ENCODE results near the gene VPS72.

Gene VPS72

GRCh38 chr1:151184211-151184610, 5.8 kb downstream of the VPS72 start:
- DNase-seq = no peak

GRCh38 chr1:151176514-151177045, 13.4 kb downstream of the VPS72 start:
- no peak for DNase-seq

GRCh38 chr1:151175863-151176262, 14.1 kb downstream of the VPS72 start, which contains the start of gene TMOD4:
TMOD4 (minus strand) TSS chr1:151175981; CDS start chr1:151174875, 1,106 bp downstream.
- peak; percentile 28 to 37 for DNase-seq

- DNase-seq = no peak
These were observed 14.8 kb downstream of the VPS72 start for GRCh38 chr1:151175041-151175741.

DNA sequence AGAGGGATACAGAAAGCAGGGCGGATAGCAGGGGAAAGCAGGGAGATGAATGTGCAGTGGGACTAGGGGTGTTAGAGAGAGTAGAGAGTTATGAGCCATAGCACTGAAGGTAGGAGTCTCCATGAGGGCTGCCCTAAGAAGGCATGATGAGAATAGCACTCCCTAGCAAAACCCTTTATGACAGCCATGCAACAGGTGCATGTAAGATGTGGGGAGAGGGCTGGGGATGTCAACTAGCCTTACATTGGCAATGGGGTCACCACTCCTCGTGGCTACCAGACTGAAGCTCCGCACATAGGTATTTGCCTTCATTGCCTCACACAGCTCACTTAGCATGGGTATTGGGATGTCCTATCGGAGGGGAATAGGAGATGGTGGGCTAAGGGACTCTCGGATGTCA, 18.8 kb downstream of the VPS72 start:
- no peak for DNase-seq

DNA sequence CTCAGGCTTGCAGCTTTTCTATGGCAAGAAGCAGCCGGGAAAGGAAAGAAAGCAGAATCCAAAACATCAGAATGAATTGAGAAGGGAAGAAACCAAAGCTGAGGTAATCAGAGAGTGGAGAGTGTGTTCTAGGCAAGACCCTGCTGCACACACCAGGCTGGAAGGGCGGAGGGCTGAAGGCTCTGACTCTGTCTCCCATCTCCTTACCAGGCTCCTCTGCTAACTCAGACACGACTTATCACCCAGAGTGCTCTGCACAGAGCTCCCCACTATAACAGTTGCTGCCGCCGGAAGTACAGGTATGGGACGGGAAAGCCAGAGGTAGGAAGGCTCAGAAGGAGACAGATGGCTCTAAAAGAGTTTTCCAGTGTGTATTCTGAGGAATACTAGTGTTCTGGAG, 22.9 kb downstream of the VPS72 start:
- DNase-seq = no peak

DNA sequence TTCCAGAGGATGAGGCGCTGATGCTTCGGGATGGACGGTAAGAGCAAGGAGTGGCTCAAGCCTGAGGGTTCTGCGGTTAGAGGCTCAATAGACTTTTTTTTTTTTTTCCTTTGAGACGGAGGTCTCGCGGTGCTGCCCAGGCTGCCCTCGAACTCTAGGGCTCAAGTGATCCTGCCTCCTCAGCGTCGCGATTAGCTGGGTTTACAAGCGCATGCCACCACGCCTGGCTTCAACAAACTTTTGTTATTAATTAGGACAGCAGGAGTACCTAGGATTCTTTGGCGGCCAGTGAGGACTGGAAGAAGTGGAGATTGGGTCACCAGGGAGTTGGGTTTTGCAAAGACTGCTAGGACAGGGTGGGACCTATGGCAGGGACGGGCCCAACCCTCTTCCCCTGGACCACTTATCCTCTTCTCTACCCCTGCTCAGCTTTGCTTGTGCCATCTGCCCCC, 23.5 kb downstream of the VPS72 start:
- peak; percentile 13 to 15 for DNase-seq

GRCh38 chr1:151165738-151166504, 24.1 kb downstream of the VPS72 start, which contains the start of the genes LYSMD1 and SCNM1:
LYSMD1 (minus strand) TSS chr1:151165902; CDS start chr1:151165258, 644 bp downstream.
SCNM1 (plus strand) TSS chr1:151166144; CDS start chr1:151166153, 9 bp downstream.
- DNase-seq = peak; percentile 99 to 100

DNA sequence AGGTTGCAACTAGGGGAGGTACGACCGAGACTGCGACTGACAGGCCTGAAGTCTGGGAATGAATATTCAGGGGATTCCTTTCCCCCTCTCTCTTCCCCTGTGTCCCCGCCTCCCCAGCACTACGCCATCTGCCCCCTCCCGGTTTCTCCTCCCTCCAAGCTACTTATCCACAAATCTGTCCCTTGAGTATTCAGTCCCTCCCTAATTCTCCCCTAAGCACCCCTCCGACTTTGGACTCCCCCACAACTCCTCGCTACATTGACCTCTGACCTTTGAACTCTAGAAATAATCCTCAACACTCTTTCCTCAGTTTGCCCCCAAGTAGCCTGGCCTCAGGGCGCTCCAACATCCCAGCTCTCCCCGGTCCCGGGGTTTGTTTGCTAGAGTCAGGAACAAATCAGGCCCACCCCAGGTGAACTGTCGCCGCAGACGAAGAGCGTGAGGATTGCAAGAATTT, 24.7 kb downstream of the VPS72 start:
- no peak for DNase-seq

DNA sequence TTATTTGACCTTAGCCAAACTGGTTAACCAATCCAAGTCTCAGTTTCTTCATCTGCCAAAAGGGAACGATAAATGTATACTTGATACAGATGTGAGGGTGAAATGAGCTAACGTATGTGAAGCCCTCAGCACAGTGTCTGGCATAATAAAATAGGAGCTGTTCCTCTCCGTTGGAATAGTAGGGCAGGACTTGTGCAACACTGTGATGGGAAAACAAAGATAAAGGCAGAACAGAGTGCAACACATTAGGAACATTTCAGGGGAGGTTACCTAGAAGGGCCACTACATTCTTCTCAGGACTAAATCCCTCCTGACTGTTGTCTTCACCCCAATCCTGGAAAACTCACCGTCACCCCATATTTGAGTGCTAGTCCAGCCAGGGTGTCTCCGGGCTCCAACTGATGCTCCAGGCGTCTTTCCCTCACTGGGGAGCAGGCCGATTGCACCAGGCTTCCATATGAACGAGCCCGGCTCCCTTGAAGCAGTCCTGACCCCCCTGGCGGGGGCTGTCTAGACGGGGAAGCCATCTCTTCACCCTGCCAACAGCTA, 25.2 kb downstream of the VPS72 start:
- no peak for DNase-seq

- DNase-seq = peak; percentile 47 to 51
These were observed 30.6 kb downstream of the VPS72 start for GRCh38 chr1:151159373-151159772.

DNA sequence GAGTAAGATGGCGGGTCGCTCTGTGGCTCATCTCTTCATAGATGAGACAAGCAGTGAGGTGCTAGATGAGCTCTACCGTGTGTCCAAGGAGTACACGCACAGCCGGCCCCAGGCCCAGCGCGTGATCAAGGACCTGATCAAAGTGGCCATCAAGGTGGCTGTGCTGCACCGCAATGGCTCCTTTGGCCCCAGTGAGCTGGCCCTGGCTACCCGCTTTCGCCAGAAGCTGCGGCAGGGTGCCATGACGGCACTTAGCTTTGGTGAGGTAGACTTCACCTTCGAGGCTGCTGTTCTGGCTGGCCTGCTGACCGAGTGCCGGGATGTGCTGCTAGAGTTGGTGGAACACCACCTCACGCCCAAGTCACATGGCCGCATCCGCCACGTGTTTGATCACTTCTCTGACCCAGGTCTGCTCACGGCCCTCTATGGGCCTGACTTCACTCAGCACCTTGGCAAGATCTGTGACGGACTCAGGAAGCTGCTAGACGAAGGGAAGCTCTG, 31.2 kb downstream of the VPS72 start:
- peak; percentile 5 to 17 for DNase-seq

- peak; percentile 37 to 39 for DNase-seq
These were observed 31.7 kb downstream of the VPS72 start for GRCh38 chr1:151158326-151158725.

GRCh38 chr1:151157067-151157531, 32.9 kb downstream of the VPS72 start:
- DNase-seq = peak; percentile 58 to 60

GRCh38 chr1:151156515-151156819, 33.5 kb downstream of the VPS72 start, which contains the start of gene TNFAIP8L2:
TNFAIP8L2 (plus strand) TSS chr1:151156649; CDS start chr1:151158698, 2,049 bp downstream.
- DNase-seq = peak; percentile 85 to 89

- no peak for DNase-seq
These were observed 42.3 kb downstream of the VPS72 start for GRCh38 chr1:151147665-151148064.

DNA sequence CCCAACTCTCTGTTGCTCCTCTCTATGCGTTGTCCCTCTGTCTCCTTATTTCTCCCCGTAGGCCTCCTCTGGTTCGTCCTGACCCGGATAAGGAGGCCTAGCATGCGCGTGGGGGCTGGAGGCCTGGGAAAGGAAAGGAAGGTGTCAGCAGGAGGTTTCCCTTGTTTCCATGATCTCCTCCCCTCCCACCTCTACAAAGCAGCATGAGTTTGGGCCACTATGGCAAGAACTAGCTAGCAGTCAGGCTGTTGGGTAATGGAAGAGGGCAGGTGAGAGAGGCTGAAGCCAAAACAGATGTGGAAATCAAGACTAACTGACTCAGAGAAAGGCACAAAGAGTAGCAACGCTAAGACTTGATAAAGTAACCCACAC, 42.9 kb downstream of the VPS72 start:
- DNase-seq = no peak

DNA sequence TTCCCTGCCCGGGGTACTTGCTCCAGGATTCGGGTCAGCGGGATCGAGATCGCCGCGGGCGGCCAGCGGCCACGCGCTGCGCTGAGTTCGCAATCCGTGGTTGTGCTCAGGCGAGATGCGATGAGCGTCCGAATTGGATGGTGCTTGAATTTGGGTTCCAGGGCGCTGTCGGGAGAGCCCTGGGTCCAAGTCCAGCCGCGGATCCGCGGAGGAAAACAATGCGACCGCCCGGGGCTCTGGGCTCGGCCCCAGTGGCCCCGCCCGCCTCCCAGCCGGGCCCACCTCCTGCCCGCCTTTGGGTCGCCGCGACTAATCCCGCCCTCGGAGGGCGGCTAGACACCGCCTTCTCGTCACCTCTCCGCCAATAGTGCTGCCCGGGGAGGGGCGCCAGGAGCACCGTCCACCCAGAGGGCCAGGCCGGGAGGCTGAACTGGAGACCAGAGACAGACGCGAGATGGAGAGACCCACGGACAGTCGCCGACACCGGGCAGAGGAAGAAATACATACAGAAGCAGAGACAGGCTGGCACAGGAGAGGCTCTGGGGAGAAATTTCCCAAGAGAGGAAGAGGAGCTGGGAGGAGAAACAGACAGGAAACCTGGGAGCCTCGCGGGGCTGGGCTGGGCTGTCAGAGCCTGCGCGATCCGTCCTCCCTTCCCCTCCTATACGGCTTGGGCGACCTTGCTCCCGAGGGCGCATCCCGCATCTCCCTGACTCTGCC, 43.4 kb downstream of the VPS72 start, which contains the start of gene SEMA6C:
Gene SEMA6C (minus strand): TSS at position 220 of the 720 bp plus-strand sequence. CDS start 4,010 bp downstream, outside the sequence.
- peak; percentile 86 to 89 for DNase-seq

DNA sequence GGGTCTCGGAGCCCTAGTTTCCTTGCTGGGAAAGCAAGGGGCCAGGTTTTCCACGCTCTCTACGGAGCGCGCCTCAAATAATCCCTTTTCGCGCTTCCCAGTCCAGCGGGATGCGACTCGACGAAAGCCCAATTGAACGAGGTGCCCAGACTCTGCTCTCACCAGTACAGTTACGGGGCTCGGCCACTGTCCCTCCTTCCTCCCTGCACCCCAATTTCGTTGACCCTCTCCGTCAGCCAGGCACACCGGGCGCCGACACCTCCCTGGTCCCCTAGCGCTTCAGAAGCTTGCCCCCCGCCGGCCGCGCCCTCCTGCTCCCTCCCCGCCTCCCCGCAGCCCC, 44.0 kb downstream of the VPS72 start:
- no peak for DNase-seq

DNA sequence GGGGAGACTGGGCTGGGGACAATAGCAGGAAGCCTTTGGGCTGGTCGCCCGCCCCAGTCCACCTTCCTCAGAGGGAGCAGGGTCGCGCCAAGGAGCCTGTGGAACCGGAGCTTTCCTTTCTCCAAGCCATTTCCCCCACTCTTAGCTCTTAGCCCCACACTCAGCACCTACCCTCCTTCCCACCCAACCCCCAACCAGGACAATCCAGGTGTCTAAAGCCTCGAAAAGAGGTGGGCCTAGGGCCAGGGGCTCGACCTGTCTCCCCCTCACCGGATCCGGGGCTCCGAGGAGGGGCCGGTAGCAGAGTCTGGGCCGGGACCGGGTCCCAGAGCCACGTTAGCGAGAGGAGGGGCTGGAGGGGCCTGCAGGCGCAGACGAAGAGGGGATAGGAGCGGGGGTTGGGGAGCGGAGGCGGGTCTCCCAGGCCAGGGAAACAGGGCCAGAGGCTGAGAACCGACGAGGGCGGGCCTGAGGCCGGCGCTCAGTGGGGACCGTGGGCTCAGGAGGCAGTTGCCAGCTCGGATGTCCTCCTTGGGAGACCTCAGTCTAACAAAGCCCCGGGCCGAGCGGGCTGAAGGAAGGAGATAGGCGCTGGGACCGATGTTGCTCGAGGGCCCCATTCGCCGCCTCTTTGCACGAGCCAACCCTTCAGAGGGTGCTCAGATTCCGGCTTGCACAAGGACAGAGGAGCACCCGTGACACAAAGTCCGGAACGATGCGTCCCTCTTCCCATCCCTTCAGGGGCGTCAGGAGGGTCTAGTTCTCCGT, 44.5 kb downstream of the VPS72 start:
- peak; percentile 11 to 25 for DNase-seq
